Measurements from ENCODE around the gene CCNT2. TPM values are rescaled to one million over a fixed set of nuclear protein-coding genes. Genes with fewer than 3 reads are reported as not detected.

Gene CCNT2
- total and polyA plus RNA-seq, 3 donors from 2014 or later: 28.2 to 52.8 (median 49.3) TPM

DNA sequence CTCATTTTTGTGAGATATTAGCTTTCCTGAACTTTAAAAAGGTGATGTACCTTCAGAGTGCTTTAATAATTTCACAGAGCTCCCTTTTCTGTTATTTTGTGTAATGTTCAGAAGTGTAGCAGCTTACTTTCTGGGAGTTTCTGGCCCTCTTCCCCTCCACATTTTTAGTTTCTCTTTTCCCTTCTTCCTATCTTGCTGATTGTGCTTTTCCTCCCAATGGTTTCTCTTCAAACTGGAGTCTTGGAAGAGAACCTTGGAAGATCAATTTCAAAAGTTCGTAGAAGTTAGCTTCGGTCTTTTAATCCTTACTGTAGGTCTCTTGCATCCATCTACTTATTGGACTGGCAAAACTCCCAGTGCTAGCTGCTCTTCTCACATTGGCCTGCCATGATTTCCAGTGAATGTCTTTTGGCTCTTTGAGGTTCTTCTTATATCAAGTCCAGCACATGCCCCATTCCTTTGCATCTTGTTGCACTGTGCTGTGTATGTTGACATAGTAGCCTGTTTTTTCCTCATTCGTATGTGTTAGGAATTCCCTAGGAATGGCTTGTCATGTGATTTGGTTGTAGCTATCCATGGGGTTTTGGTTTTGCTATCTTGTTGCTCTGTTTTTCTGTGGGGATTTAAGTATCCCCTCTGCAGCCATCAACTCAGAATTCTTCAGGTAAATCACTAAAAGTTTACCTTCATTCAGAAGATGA is 7.8 kb downstream of the CCNT2 start:
- H3K4me3 ChIP-seq: no peak overlapping the region
- H3K27ac ChIP-seq: no peak overlapping the region
- 74 to 76% methylated on average over 3 of the region's 3 CpGs for WGBS, 2 donors
- peaks cover 21% of the 10 kb centered on the region for H3K4me1 ChIP-seq
- no peak for DNase-seq
- no peak for TF ChIP-seq CTCF (IDR thresholded peaks at IDR 0.05)
- no peak for TF ChIP-seq POLR2A (IDR thresholded peaks at IDR 0.05)
- intact Hi-C loops (cut with DNase I; ENCODE audit: low total_unique reads): no loop called here
- H3K36me3 ChIP-seq (ENCODE audit: low read depth, missing control alignments): no peaks in the 10 kb centered on the region
- H3K27me3 ChIP-seq: no peaks in the 10 kb centered on the region
- no peaks in the 10 kb centered on the region for H3K9me3 ChIP-seq

GRCh38 chr2:134927195-134927594 is 8.6 kb downstream of the CCNT2 start:
- no peaks in the 10 kb centered on the region for H3K27me3 ChIP-seq
- no peak overlapping the region for H3K4me3 ChIP-seq
- no peak for DNase-seq
- peaks cover 16% of the 10 kb centered on the region for H3K4me1 ChIP-seq
- H3K36me3 ChIP-seq (ENCODE audit: low read depth, missing control alignments): no peaks in the 10 kb centered on the region
- TF ChIP-seq POLR2A (IDR thresholded peaks at IDR 0.05) (no peak), CTCF (IDR thresholded peaks at IDR 0.05) (no peak)
- WGBS, 2 donors: 84 to 85% methylated on average over 3 of the region's 3 CpGs
- H3K9me3 ChIP-seq: no peaks in the 10 kb centered on the region
- intact Hi-C loops (cut with DNase I; ENCODE audit: low total_unique reads): no loop called here
- no peak overlapping the region for H3K27ac ChIP-seq

DNA sequence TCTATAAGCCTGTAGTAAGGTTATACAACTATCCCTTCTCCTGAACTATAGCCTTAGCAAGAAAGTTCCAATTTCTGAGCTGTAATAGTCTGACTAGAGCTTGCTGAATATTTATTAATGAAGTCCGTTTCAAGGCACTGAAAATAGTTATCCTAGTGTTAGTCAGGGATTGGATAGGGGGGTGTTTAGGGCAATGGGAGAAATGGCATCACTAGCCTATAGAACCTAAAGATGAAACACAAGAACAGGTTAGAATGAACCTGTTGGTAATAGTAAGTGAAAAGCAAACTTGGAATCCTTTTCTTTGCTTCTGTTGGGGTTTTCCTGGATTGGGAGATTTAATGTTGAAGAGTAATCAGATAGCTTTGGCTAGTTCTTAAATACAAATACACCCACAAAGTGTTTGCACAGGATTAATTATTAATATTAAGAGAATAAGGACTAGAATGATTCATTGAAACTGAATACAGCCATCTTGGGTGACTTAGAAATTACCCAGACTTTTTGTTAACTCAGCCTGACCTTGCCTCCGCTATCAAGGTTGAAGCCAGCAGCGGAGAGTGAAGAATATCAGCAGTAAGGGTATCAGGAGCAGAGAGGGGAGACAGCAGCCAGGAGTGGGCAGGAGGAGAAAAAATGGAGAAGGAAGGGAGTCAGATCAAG is 14.4 kb downstream of the CCNT2 start:
- Histone ChIP-seq H3K9me3 (no peaks in the 10 kb centered on the region), H3K36me3 (ENCODE audit: low read depth, missing control alignments) (no peaks in the 10 kb centered on the region), H3K27ac (no peak overlapping the region), H3K4me1 (peaks cover 22% of the 10 kb centered on the region), H3K4me3 (no peak overlapping the region), H3K27me3 (no peaks in the 10 kb centered on the region)
- DNase-seq: no peak
- TF ChIP-seq POLR2A (IDR thresholded peaks at IDR 0.05): no peak
- TF ChIP-seq CTCF (IDR thresholded peaks at IDR 0.05): no peak
- 70 to 77% methylated on average over 3 of the region's 3 CpGs for WGBS, 2 donors
- intact Hi-C loops (cut with DNase I; ENCODE audit: low total_unique reads): no loop called here

DNA sequence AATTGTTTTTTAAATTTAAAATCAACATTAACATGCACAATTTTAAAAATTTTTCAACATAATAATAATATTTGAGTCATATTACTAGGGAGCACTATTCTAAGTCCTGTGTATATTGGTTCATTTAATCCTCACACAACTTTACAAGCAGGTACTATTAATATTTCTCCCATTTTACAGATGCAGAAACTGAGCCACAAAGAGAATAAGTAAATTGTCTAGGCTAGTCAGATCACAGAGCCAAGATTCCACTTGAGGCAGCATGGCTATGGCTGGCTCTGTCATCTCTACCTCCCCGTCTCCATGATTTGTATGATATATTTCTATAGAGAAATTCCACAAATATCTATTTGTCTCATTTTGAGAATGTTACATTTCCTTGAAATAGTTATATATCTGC is 15.1 kb downstream of the CCNT2 start:
- H3K9me3 ChIP-seq: no peaks in the 10 kb centered on the region
- 64 to 65% methylated on average over 1 of the region's 1 CpG for WGBS, 2 donors
- DNase-seq: no peak
- TF ChIP-seq CTCF (IDR thresholded peaks at IDR 0.05) (no peak), POLR2A (IDR thresholded peaks at IDR 0.05) (no peak)
- H3K36me3 ChIP-seq (ENCODE audit: low read depth, missing control alignments): no peaks in the 10 kb centered on the region
- no peak overlapping the region for H3K4me3 ChIP-seq
- no peaks in the 10 kb centered on the region for H3K27me3 ChIP-seq
- H3K4me1 ChIP-seq: peaks cover 22% of the 10 kb centered on the region
- intact Hi-C loops (cut with DNase I; ENCODE audit: low total_unique reads): no loop called here
- no peak overlapping the region for H3K27ac ChIP-seq
